Amniotic epithelial cell (primary cell): ENCODE results near the gene ATP1A4.

Experiments used
- DNase-seq: peaks from one replicate; pipeline ENCODE4 v3.0.0-alpha.2; 2010; ENCODE audit warnings: low read depth

Gene ATP1A4

GRCh38 chr1:160228431-160228830 is 77.0 kb downstream of the ATP1A4 start:
- DNase-seq, result no peak

DNA sequence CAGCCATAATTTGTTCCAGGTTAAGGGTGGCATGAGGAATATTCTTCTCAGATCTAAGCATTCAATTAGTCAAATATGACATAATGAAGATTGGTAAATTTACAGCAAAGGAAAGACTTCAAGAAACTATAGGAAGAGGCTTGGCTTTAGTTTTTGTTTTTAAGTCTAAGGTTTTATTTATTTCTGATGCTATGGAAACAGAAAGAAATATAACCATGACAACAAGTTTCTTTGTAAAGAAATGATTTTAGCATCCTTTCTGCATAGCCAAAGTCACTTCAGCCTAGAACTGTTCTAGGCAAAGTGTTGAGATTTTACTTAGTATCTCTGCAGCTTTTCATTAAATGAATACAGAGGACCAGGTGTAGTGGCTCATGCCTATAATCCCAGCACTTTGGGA is 81.5 kb downstream of the ATP1A4 start:
- DNase-seq, result no peak
